ENCODE measurements around the gene ANG.

DNA sequence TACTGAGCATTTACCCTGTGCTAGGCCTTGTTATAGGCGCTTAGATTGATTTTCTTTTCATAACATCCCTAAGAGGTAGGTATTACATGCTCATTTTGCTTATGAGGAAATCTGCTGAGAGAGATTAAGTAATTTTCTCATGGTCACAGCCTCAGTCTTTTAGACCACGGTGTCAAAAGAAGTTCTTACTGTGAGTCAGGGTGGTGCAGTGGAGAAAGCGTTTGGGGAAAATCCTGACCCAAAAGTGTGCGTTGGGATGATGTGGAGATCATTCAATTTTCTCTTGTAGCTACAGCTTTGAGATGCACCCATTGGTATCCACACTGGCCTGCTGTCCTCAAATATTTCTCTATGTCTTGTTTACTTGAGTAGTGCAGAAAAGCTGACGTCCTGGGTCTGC lies 8.2 kb downstream of the ANG start:
- TF ChIP-seq EZH2 (IDR thresholded peaks at IDR 0.05) (no peak), POLR2AphosphoS5 (IDR thresholded peaks at IDR 0.05; ENCODE audit: borderline replicate concordance, low read depth, low read length) (no peak), FOXP2 (optimal IDR thresholded peaks at IDR 0.05; ENCODE audit: control extremely low read depth, extremely low read length, insufficient read depth) (no peak)

Measured in SK-N-MC (cell line).